Right lobe of liver (tissue), 4 donors: ENCODE data around the gene PTBP3.

Experiments
- POLR2A ChIP-seq: fragments of 450-650 bp; IDR thresholded peaks from one replicate; pipeline ENCODE4 v1.6.1; 2017; ENCODE audit warnings: antibody characterized with exemption, mild to moderate bottlenecking
- TF ChIP-seq, protein P1 (sequence below), 4 donors: fragments of 200-600 bp in 3 of 4; fragments of 450-650 bp in 1 of 4; IDR thresholded peaks; one replicate each; pipeline versions ENCODE4 v1.5.1 to v1.8.0; 2016 to 2022; ENCODE audit warnings: antibody characterized with exemption in 4 of 4, mild to moderate bottlenecking in 2 of 4
- donor health status: DM: no; HTN: no; CAD: no.
- donor health status: DM: no; HTN: no; CAD: no.
- donor health status: DM: no; HTN: yes; CAD: no.

- TF ChIP-seq, protein P1, sequence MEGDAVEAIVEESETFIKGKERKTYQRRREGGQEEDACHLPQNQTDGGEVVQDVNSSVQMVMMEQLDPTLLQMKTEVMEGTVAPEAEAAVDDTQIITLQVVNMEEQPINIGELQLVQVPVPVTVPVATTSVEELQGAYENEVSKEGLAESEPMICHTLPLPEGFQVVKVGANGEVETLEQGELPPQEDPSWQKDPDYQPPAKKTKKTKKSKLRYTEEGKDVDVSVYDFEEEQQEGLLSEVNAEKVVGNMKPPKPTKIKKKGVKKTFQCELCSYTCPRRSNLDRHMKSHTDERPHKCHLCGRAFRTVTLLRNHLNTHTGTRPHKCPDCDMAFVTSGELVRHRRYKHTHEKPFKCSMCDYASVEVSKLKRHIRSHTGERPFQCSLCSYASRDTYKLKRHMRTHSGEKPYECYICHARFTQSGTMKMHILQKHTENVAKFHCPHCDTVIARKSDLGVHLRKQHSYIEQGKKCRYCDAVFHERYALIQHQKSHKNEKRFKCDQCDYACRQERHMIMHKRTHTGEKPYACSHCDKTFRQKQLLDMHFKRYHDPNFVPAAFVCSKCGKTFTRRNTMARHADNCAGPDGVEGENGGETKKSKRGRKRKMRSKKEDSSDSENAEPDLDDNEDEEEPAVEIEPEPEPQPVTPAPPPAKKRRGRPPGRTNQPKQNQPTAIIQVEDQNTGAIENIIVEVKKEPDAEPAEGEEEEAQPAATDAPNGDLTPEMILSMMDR (IDR thresholded peaks at IDR 0.05) = no peak
- TF ChIP-seq POLR2A = no peak
Measured at GRCh38 chr9:112382501-112383364, 49.3 kb upstream of the PTBP3 start.
